Endodermal cell (in vitro differentiated cells): ENCODE results near the gene CDC27. TPM values are rescaled to one million over a fixed set of nuclear protein-coding genes. Genes with fewer than 3 reads are reported as not detected.

Experiments
- DNase-seq: peaks from one replicate; pipeline ENCODE4 v3.0.0-alpha.2; 2017
- H3K27ac ChIP-seq: 2 replicates; pipeline ENCODE4 v1.5.1; 2013; ENCODE audit warnings: mild to moderate bottlenecking, low read depth, low read length, moderate library complexity
- H3K27me3 ChIP-seq: 2 replicates; pipeline ENCODE4 v1.6.1; 2013; ENCODE audit warnings: mild to moderate bottlenecking, low read length, moderate library complexity; ENCODE audit not compliant: insufficient read depth, control insufficient read depth, poor library complexity, severe bottlenecking
- H3K36me3 ChIP-seq: 2 replicates; pipeline ENCODE4 v1.7.0; 2013; ENCODE audit warnings: mild to moderate bottlenecking, low read length, moderate library complexity; ENCODE audit not compliant: control insufficient read depth, insufficient read depth
- H3K4me1 ChIP-seq: one replicate; pipeline ENCODE4 v1.7.0; 2013; ENCODE audit warnings: low read length; ENCODE audit not compliant: control insufficient read depth, insufficient read depth
- H3K4me3 ChIP-seq: 2 replicates; pipeline ENCODE4 v1.5.1; 2013; ENCODE audit warnings: mild to moderate bottlenecking, low read length, moderate library complexity
- H3K9ac ChIP-seq: 2 replicates; pipeline ENCODE4 v1.6.1; 2013; ENCODE audit warnings: mild to moderate bottlenecking, low read length, moderate library complexity; ENCODE audit not compliant: poor library complexity, severe bottlenecking; ENCODE audit errors: extremely low read depth
- H3K9me3 ChIP-seq: 2 replicates; pipeline ENCODE4 v1.6.1; 2013; ENCODE audit warnings: mild to moderate bottlenecking, low read length, moderate library complexity; ENCODE audit not compliant: control insufficient read depth
- H3K27ac Mint-ChIP-seq: 2 replicates; pipeline ENCODE4 v1.8.0; 2020; ENCODE audit warnings: mixed read lengths
- H3K27me3 Mint-ChIP-seq: 2 replicates; pipeline ENCODE4 v1.8.0; 2021; ENCODE audit warnings: mild to moderate bottlenecking, mixed read lengths; ENCODE audit not compliant: insufficient read depth
- H3K36me3 Mint-ChIP-seq: 2 replicates; pipeline ENCODE4 v1.8.0; 2020; ENCODE audit warnings: low read depth, mixed read lengths
- H3K4me1 Mint-ChIP-seq: 2 replicates; pipeline ENCODE4 v1.8.0; 2020; ENCODE audit warnings: mixed read lengths
- H3K4me3 Mint-ChIP-seq: 2 replicates; pipeline ENCODE4 v1.8.0; 2020; ENCODE audit warnings: mild to moderate bottlenecking, moderate library complexity, mixed read lengths
- H3K9me3 Mint-ChIP-seq: 2 replicates; pipeline ENCODE4 v1.8.0; 2020; ENCODE audit warnings: mild to moderate bottlenecking, mixed read lengths
- WGBS, 2 experiments: methylation state at CpG; one replicate each; pipeline versions ENCODE4 v1.1.5 to v1.1.7; 2013; ENCODE audit warnings: missing lambda C conversion rate in 2 of 2, mixed read lengths in 1 of 2; ENCODE audit not compliant: insufficient coverage in 1 of 2, insufficient read length in 1 of 2; 5-methylcytosine and 5-hydroxymethylcytosine counted together
- total RNA-seq, 2 donors: library from RNA; stranded (reverse); fragmentation: NEBNext Ultra II Directional in 1 of 2; extraction: Animal tissue kit (Norgen Biotek cat#: 25700) in 1 of 2; gene quantifications; 2 replicates in 1 of 2; 3 replicates in 1 of 2; pipeline ENCODE4 v1.2.1, GENCODE V29; 2021
- TF ChIP-seq, protein P1 (sequence below): fragments of 200-600 bp; sonication (generic); conservative IDR thresholded peaks from 2 replicates; pipeline ENCODE4 v1.5.0; 2021; ENCODE audit warnings: antibody characterized with exemption, mild to moderate bottlenecking

Gene CDC27
- total RNA-seq, 2 donors from 2014 or later = 72.1 to 108 TPM

GRCh38 chr17:47190243-47190642 lies 1.1 kb upstream of the CDC27 start:
- H3K36me3 ChIP-seq = no peaks in the 10 kb centered on the region
- no peaks in the 10 kb centered on the region for H3K27me3 ChIP-seq
- no peak for DNase-seq
- TF ChIP-seq, protein P1, sequence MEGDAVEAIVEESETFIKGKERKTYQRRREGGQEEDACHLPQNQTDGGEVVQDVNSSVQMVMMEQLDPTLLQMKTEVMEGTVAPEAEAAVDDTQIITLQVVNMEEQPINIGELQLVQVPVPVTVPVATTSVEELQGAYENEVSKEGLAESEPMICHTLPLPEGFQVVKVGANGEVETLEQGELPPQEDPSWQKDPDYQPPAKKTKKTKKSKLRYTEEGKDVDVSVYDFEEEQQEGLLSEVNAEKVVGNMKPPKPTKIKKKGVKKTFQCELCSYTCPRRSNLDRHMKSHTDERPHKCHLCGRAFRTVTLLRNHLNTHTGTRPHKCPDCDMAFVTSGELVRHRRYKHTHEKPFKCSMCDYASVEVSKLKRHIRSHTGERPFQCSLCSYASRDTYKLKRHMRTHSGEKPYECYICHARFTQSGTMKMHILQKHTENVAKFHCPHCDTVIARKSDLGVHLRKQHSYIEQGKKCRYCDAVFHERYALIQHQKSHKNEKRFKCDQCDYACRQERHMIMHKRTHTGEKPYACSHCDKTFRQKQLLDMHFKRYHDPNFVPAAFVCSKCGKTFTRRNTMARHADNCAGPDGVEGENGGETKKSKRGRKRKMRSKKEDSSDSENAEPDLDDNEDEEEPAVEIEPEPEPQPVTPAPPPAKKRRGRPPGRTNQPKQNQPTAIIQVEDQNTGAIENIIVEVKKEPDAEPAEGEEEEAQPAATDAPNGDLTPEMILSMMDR = no peak
- no peaks in the 10 kb centered on the region for H3K4me1 ChIP-seq
- H3K9ac ChIP-seq = no peak overlapping the region
- Mint-ChIP-seq H3K36me3 (peaks cover 5% of the 10 kb centered on the region), H3K9me3 (peaks cover 7% of the 10 kb centered on the region), H3K4me1 (peaks cover 15% of the 10 kb centered on the region), H3K27ac (no peak overlapping the region), H3K4me3 (no peak overlapping the region), H3K27me3 (no peaks in the 10 kb centered on the region)
- H3K27ac ChIP-seq = no peak overlapping the region
- WGBS, 2 experiments = 100% methylated on average over 1 to 3 of the region's 4 CpGs
- no peak overlapping the region for H3K4me3 ChIP-seq
- H3K9me3 ChIP-seq = no peaks in the 10 kb centered on the region

GRCh38 chr17:47189732-47190237 lies 690 bp upstream of the CDC27 start:
- Mint-ChIP-seq H3K27me3 (no peaks in the 10 kb centered on the region), H3K4me1 (peaks cover 15% of the 10 kb centered on the region), H3K4me3 (peak overlapping the region; percentile 97), H3K9me3 (peaks cover 7% of the 10 kb centered on the region), H3K27ac (peak overlapping the region; percentile 62), H3K36me3 (peaks cover 6% of the 10 kb centered on the region)
- Histone ChIP-seq H3K36me3 (no peaks in the 10 kb centered on the region), H3K27ac (no peak overlapping the region), H3K9me3 (no peaks in the 10 kb centered on the region), H3K4me1 (no peaks in the 10 kb centered on the region), H3K9ac (peak overlapping the region; percentile 31), H3K27me3 (no peaks in the 10 kb centered on the region), H3K4me3 (peak overlapping the region; percentile 90)
- DNase-seq = no peak
- 69 to 92% methylated on average over 3 to 5 of the region's 5 CpGs for WGBS, 2 experiments
- TF ChIP-seq, protein P1 = no peak

DNA sequence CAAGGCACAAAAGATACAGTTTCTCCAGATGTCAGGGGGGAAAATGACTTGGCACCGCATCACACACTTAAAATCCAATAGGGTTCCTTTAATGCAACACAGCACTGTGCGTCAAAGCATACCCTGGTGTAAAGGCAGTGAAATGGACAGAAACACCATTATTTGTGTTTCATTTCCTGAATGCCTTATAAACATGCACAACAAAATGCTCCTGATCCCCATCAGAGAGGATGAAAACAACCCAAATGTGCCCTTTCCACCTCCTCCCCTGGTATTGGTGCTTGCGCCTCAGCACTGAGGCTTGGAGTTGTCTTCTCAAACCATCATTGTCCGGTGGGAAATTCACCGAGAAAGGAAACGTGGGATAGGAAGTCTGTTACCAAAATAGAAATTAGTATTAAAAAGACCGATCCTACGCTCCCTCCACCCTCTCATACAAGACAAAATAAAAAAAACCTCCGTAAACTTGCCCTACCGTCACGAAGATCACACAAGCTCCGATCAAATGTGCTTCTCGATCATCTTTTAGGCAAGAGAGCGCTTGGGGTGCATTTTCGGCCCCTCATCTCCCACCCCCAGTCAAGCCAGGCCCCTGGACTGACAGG lies 722 bp downstream of the CDC27 start:
- peak overlapping the region; percentile 89 for H3K9ac ChIP-seq
- no peaks in the 10 kb centered on the region for H3K9me3 Mint-ChIP-seq
- peak overlapping the region; percentile 90 for H3K4me3 ChIP-seq
- no peaks in the 10 kb centered on the region for H3K4me1 ChIP-seq
- H3K36me3 Mint-ChIP-seq = peaks cover 8% of the 10 kb centered on the region
- no peaks in the 10 kb centered on the region for H3K9me3 ChIP-seq
- H3K27me3 ChIP-seq = no peaks in the 10 kb centered on the region
- no peaks in the 10 kb centered on the region for H3K27me3 Mint-ChIP-seq
- 5 to 8% methylated on average over 7 to 14 of the region's 15 CpGs for WGBS, 2 experiments
- peak overlapping the region; percentile 79 for H3K27ac ChIP-seq
- H3K4me3 Mint-ChIP-seq = peak overlapping the region; percentile 97
- peaks cover 12% of the 10 kb centered on the region for H3K4me1 Mint-ChIP-seq
- H3K27ac Mint-ChIP-seq = peak overlapping the region; percentile 97
- DNase-seq = peak; percentile 51
- H3K36me3 ChIP-seq = peaks cover 9% of the 10 kb centered on the region
- TF ChIP-seq, protein P1 = no peak
